DND-41 (cell line): Measurements from ENCODE around the gene TBC1D14.

ENCODE experiments used
- ATAC-seq: fragments of 200-7000 bp; cut with Tn5 transposase; 3 replicates; pipeline ENCODE4 v1.9.1; 2021; ENCODE audit warnings: low read depth; ENCODE audit not compliant: insufficient read depth
- DNase-seq: peaks from one replicate; pipeline ENCODE4 v3.0.0-alpha.2; 2020
- H2AFZ ChIP-seq: 2 replicates; pipeline ENCODE4 v1.6.0; 2012; ENCODE audit warnings: low read depth, low read length
- H3K27ac ChIP-seq: 2 replicates; pipeline ENCODE4 v1.5.1; 2012; ENCODE audit warnings: low read length, inconsistent platforms
- H3K27me3 ChIP-seq: fragments of 200-600 bp; sonication (generic); 2 replicates; pipeline ENCODE4 v1.6.0; 2012; ENCODE audit warnings: low read length, mild to moderate bottlenecking, inconsistent platforms; ENCODE audit not compliant: insufficient read depth, poor library complexity
- H3K36me3 ChIP-seq: 2 replicates; pipeline ENCODE4 v1.5.1; 2012; ENCODE audit warnings: low read length, inconsistent platforms; ENCODE audit not compliant: insufficient read depth
- H3K4me1 ChIP-seq: 2 replicates; pipeline ENCODE4 v1.5.1; 2012; ENCODE audit warnings: mild to moderate bottlenecking, low read length; ENCODE audit not compliant: insufficient read depth
- H3K4me2 ChIP-seq: 2 replicates; pipeline ENCODE4 v1.6.0; 2012; ENCODE audit warnings: mild to moderate bottlenecking, moderate library complexity, low read length, inconsistent platforms; ENCODE audit not compliant: insufficient read depth
- H3K4me3 ChIP-seq, 2 experiments: fragments of 200-600 bp in 1 of 2; shearing (Covaris generic) in 1 of 2; 2 replicates each; pipeline ENCODE4 v1.5.1; 2012 to 2016; ENCODE audit warnings: inconsistent platforms in 2 of 2, low read length in 2 of 2, mild to moderate bottlenecking in 2 of 2, low read depth in 1 of 2, moderate library complexity in 1 of 2
- H3K79me2 ChIP-seq: 2 replicates; pipeline ENCODE4 v1.6.0; 2012; ENCODE audit warnings: low read length, inconsistent platforms; ENCODE audit not compliant: insufficient read depth
- H3K9ac ChIP-seq: 2 replicates; pipeline ENCODE4 v1.6.0; 2012; ENCODE audit warnings: low read depth, mild to moderate bottlenecking, inconsistent platforms, low read length, moderate library complexity
- H3K9me3 ChIP-seq: 2 replicates; pipeline ENCODE4 v1.5.1; 2012; ENCODE audit warnings: low read length, moderate library complexity, mild to moderate bottlenecking, inconsistent platforms; ENCODE audit not compliant: insufficient read depth, severe bottlenecking
- H4K20me1 ChIP-seq: 2 replicates; pipeline ENCODE4 v1.6.0; 2012; ENCODE audit warnings: low read length; ENCODE audit not compliant: insufficient read depth
- CTCF ChIP-seq: IDR thresholded peaks from 2 replicates; pipeline ENCODE4 v1.5.1; 2012; ENCODE audit warnings: borderline replicate concordance, low read length, moderate library complexity, mild to moderate bottlenecking; ENCODE audit not compliant: poor library complexity, severe bottlenecking; ENCODE audit errors: extremely low read depth
- EZH2 ChIP-seq: IDR thresholded peaks from 3 replicates; pipeline ENCODE4 v1.6.1; 2012; ENCODE audit warnings: borderline replicate concordance, low read depth, mild to moderate bottlenecking, moderate library complexity, low read length, inconsistent platforms; ENCODE audit not compliant: severe bottlenecking

The TBC1D14 gene

GRCh38 chr4:7060346-7061150, 150.9 kb downstream of the TBC1D14 start:
- Histone ChIP-seq H3K36me3 (peaks cover 91% of the 10 kb centered on the region), H2AFZ (no peak overlapping the region), H3K9ac (no peak overlapping the region)

GRCh38 chr4:7061815-7062214, 152.2 kb downstream of the TBC1D14 start:
- no peak overlapping the region for H3K9ac ChIP-seq
- H3K79me2 ChIP-seq = peaks cover 41% of the 10 kb centered on the region
- H3K27ac ChIP-seq = no peak overlapping the region
- no peak overlapping the region for H2AFZ ChIP-seq
- peaks cover 17% of the 10 kb centered on the region for H3K4me1 ChIP-seq
- H3K4me2 ChIP-seq = no peak overlapping the region
- no peak overlapping the region for H3K4me3 ChIP-seq
- peaks cover 84% of the 10 kb centered on the region for H3K36me3 ChIP-seq
- no peak for ATAC-seq
- no peak for TF ChIP-seq CTCF
- no peak for TF ChIP-seq EZH2
- H3K9me3 ChIP-seq = no peaks in the 10 kb centered on the region
- no peak for DNase-seq
- peaks cover 52% of the 10 kb centered on the region for H4K20me1 ChIP-seq
- no peaks in the 10 kb centered on the region for H3K27me3 ChIP-seq

More at GRCh38 chr4:7060346-7061150, 150.9 kb downstream of the TBC1D14 start:
- TF ChIP-seq CTCF (no peak), EZH2 (no peak)
- H3K27me3 ChIP-seq = no peaks in the 10 kb centered on the region
- ATAC-seq = no peak
- no peaks in the 10 kb centered on the region for H3K9me3 ChIP-seq
- peaks cover 28% of the 10 kb centered on the region for H3K79me2 ChIP-seq
- no peak overlapping the region for H3K4me3 ChIP-seq
- no peak overlapping the region for H3K4me2 ChIP-seq
- DNase-seq = no peak
- no peak overlapping the region for H3K27ac ChIP-seq
- H3K4me1 ChIP-seq = peaks cover 5% of the 10 kb centered on the region; the same call in 1 of the 2 replicates
- peaks cover 45% of the 10 kb centered on the region for H4K20me1 ChIP-seq

GRCh38 chr4:7062816-7063215, 153.2 kb downstream of the TBC1D14 start:
- H3K27me3 ChIP-seq = no peaks in the 10 kb centered on the region
- H3K4me1 ChIP-seq = peaks cover 24% of the 10 kb centered on the region
- ATAC-seq (no peak), DNase-seq (no peak)
- H3K9me3 ChIP-seq = no peaks in the 10 kb centered on the region
- H3K79me2 ChIP-seq = peaks cover 51% of the 10 kb centered on the region
- H2AFZ ChIP-seq = no peak overlapping the region
- no peak overlapping the region for H3K4me3 ChIP-seq
- H3K27ac ChIP-seq = no peak overlapping the region
- no peak for TF ChIP-seq EZH2
- no peak for TF ChIP-seq CTCF
- peaks cover 81% of the 10 kb centered on the region for H3K36me3 ChIP-seq
- peaks cover 58% of the 10 kb centered on the region for H4K20me1 ChIP-seq
- no peak overlapping the region for H3K9ac ChIP-seq
- H3K4me2 ChIP-seq = no peak overlapping the region

GRCh38 chr4:7063362-7063761, 153.7 kb downstream of the TBC1D14 start:
- ATAC-seq (no peak), DNase-seq (no peak)
- Histone ChIP-seq H3K9ac (no peak overlapping the region), H3K36me3 (peaks cover 78% of the 10 kb centered on the region), H4K20me1 (peaks cover 58% of the 10 kb centered on the region), H3K79me2 (peaks cover 51% of the 10 kb centered on the region), H2AFZ (no peak overlapping the region), H3K4me2 (no peak overlapping the region), H3K9me3 (no peaks in the 10 kb centered on the region), H3K27me3 (no peaks in the 10 kb centered on the region), H3K4me1 (peaks cover 24% of the 10 kb centered on the region), H3K4me3 (no peak overlapping the region), H3K27ac (no peak overlapping the region)
- TF ChIP-seq EZH2 = no peak
- TF ChIP-seq CTCF = no peak
